Putamen (tissue), 1 donor: Measurements from ENCODE around the gene PREPL.

Source experiments
- DNase-seq: peaks from one replicate; pipeline ENCODE4 v3.0.0-alpha.2; 2016; ENCODE audit warnings: low spot score

The PREPL gene

DNA sequence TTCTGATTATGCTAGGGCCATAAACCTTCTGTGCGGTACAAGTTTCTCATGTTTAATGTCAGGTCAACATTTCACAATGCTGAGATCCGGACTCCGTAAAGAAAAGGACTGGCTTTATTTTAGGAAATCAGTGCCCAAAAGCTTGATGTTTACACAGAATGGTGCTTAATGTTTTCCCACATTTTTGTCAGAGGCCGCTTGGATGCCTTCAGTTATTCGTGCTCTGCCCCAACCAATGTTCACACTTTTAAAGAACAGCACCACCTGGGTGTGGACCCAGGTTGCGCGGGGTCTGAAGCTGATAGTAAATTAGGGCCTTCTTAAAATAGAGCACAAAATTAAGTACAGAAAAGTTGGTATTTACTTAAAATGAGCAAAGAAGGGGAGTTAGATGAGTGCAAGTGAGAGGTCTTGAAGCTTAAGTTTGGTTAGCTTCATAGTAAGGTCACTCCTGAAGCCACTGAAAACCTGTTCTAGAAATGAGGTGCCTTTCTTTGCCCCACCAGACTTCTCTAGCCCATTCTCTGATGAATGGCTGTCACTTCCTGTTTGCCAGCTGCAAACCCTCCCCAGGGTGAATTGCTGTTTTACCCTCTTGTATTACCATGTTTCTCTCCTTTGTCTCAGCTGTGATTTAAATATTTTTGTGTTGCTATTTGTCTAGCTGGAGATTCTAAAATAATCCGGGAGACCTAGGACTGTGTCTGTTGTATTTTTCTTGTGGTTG lies 65.5 kb downstream of the PREPL start:
- DNase-seq = no peak

DNA sequence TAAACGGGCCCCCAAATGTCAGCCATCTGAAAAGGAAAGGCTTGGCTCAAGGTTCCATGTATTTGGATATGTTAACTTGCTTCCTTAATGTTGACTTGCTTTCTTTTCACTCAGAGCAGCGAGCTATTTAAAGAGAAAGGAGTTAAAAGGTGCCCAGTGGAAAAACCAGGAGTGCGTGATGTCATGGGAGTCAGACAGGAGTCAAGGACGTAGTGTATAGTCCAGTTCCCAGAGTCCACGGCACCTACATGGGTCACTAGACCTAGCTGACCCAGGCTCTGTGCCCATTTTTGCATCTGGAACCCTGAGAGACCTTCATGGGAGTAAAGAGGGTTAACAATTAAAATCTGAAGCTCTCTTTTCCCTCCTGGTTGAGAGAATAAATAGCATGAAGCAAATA lies 66.2 kb downstream of the PREPL start:
- no peak for DNase-seq

DNA sequence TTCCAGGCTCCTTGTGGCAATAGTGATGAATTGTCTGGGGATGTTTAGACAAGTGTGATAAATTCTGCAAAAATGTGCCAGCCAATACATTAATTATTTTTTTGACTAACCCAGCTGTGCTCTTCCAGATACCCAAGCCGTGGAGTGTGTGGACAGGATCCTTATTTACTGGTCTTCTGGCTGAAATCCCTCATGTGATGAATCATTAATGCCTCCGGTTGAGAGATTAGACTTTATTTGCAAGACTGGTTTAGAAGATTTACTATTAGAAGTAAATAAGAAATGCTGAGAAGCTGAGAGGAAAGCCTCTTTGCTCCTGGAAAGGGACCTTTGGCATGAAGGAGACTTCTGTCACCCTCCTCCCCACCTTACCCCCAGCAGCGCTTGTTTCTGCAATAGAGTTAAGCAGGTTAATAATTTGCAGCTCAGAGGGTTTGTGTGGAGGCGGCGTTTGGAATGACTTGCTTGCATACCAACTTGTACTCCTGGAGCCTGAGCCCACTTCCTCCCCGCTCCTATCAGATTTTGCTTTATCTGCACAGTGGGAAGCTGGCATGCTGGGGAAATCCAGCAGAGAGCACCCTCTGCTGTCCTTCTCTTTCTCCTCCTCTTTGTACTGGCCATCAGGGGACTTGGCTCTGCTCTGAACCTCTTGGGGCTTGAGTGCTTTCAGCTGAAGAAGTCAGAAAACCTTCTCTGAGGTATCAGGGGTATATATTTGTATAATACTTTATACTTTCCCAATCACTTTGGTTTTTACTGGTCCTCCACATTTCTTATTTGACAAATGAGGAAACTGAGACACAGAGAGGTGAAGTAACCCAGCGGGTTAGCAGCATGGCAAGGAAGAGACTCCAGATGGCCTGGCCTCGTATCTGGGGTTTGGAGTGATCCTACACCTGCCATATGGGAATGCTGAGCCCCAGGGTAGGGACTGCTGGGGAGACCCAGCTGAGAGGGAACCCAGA lies 69.7 kb downstream of the PREPL start:
- peak; percentile 86 for DNase-seq

DNA sequence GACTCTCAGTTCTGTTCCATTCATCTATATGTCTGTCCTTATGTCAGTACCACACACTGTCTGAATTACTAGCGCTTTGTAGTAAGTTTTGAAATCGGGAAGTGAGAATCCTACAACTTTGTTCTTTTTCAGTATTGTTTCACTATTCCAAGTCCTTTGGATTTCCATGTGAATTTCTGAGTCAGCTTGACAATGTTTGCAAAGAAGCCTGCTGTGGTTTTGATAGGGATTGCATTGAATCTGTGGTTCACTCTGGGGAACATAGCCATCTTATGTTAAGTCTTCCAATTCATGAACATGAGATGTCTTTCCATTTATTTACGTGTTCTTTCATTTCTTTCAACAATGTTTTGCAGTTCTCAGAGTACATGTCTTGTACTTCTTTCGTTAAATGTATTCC lies 71.0 kb downstream of the PREPL start:
- no peak for DNase-seq

DNA sequence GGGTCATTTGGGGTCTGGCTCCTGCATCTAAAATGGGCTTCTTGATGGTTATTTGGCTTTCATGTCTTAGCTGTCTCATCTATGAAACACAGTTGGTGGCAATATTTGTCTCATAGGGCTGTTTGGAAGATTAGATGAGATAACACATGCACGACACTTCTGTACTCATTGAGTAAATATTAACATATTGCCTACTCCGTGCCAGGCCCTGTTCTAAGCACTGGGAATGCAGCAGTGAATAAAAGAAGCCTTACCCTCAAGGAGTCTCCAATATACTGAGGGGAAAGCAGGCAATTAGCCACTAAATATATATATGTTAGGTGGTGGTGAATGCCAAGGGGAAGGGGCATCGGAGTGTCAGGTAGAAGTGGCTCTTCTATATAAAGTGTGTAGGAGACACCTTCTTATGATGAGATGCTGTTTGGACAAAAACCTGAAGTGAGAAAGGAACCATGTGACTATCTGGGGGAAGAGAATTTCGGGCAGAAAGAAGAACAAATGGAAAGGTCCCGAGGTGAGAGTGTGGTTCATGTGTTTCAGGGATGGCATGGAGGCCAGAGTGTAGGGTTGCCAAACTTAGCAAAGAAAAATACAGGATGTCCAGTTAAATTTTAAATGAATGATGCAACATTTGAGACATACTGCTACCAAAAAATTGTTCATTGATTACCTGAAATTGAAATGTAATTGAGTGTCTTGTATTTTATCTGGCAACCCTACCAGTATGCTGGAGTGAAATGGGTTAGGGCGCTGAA lies 74.2 kb downstream of the PREPL start:
- DNase-seq = no peak

DNA sequence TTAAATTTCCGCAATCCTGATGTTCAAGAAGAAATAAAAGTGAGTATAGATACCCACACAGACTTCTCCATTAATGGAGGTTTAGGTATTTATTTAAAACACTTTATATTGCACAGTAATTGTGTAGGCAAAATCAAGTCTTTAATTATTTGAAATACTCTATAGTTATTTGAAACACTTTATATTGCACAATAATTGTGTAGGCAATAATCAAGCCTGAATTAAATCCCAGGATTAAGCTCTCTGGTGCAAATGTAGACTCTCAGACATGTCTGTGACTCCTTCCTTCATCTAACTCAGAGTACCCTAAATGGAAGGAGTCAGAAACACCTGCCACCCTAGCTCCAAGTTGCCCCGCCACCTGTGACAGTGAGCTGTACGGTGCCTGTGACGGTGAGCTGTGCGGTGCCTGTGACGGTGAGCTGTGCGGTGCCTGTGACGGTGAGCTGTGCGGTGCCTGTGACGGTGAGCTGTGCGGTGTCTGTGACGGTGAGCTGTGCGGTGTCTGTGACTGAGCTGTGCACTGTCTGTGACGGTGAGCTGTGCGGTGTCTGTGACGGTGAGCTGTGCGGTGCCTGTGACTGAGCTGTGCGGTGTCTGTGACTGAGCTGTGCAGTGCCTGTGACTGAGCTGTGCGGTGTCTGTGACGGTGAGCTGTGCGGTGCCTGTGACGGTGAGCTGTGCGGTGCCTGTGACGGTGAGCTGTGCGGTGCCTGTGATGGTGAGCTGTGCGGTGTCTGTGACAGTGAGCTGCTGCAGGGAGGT lies 75.0 kb downstream of the PREPL start:
- no peak for DNase-seq

DNA sequence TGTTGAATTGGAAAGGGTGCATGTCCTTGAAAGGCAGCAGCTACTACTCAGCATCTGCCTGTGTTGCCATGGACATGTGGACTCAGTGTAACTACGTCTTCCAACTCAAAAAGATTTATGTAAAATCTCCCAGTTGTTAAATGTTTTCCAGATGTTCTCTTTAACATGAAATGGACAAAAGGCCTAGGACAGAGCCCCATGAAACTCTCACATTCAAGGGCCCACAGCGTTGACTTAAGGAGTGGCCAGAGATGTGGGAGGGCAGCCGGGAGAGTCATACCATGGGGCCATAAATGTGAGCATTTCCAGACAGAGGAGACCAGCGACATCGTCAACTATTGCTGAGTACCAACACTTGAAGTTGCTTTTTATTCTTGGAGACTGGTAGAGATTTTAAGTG lies 76.1 kb downstream of the PREPL start:
- no peak for DNase-seq

DNA sequence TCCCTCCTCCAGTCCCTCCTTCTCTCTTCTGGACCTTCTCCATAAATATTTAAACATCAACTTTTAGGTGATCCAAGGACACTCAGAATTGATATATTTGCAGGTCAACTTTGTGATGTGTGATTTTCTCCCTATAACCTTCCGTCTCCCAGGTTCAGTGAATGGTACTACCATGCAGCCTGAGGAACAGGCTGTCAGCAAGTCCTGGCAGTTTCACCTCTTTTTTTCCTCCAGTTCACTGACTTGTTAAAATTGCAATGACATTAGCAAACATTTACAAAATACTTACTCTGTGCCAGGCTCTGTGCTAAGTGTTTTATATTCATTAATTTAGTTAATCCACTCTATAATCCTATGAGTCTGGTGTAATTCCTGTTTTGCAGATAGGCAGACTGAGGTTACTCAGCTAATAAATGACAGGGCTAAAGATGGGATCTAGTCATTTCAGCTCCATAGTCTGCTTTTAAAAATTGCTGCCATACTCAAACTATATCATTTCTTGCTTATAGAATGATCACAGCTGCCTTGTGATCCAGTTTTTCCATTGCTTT lies 78.1 kb downstream of the PREPL start:
- no peak for DNase-seq

DNA sequence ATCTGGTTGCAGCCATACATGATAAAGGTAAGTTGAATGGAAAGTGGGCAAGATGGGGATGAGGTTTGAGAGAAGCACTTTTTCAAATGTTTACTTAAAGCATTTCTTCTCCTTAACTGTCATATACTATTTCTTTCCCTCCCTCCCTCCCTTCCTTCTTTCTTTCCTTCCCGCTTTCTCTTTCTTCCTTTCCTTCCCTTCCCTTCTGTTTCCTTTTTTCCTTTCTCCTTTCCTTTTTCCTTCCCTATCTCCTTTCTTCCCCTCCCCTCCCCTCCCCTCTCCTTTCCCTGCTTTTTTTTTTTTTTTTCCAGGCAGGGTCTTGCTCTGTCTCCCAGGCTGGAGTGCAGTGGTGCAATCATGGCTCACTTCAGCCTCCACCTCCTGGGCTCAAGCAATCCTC lies 80.4 kb downstream of the PREPL start:
- DNase-seq = no peak

DNA sequence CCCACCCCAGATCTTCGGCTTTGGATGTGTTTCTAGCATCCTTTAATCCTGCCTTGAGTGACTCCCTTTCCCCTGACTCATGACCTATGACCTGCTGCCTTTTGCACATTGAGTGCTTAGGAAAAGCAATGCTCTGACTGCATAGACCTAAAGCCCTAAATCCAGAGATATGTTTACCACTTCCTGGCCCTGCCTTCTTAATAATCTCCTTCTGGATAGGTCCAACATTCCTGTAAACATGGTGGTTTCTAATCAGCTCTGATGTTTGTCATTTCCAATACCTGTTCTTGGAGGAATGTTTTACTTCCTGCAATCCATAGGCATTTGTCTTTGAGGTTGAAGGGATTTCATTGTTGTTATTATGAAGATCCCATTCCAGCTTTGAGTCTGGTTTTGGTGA lies 83.8 kb downstream of the PREPL start:
- DNase-seq = no peak

DNA sequence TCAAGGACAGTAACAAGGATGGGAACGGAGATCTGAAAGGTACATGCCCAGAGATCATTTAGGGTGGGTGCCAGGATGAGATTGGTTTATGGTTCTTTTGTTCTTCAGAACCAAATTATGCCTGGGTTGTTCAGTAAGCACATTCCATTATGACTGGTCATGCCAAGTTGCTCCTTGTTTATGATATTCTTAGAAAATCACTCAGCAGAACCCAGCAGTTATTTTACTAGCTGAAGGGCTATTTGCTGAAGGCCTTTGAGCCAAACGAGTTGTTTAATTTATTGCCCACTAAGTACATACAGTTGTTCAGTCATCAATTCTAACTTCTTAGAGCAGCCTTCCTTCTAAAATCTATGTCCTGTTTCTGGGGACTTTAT lies 85.4 kb downstream of the PREPL start:
- DNase-seq = no peak

DNA sequence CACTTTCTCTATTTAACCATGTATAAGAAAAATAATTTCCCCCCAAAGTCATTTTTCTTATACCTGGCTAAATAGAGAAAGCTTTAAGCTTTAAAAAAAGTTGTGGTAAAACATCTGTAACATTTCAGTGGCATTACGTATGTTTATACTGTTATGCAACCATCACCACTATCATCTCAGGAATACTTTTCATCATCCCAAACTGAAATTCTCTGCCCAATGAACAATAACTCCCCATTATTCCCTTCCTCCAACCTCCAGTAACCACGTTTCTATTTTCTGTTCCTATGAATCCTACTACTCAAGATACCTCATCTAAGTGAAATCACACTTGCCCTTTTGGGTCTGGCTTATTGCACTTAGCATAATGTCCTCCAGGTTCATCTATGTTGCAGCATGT lies 87.7 kb downstream of the PREPL start:
- no peak for DNase-seq

DNA sequence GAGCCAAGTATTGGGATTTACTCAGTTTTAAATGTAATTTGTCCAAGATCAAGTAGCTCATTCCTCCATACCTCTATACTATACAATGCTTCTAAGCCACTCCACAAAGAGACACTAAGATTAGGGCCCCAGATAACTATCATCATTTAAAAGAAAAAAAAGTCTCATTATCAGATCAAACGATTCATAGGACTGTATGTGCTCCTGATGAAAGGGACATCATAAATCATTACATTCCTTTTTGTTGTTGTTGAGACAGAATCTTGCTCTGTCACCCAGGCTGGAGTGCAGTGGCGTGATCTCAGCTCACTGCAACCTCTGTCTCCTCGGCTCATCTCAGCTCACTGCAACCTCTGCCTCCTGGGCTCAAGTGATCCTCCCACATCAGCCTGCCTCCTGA lies 88.2 kb downstream of the PREPL start:
- no peak for DNase-seq

DNA sequence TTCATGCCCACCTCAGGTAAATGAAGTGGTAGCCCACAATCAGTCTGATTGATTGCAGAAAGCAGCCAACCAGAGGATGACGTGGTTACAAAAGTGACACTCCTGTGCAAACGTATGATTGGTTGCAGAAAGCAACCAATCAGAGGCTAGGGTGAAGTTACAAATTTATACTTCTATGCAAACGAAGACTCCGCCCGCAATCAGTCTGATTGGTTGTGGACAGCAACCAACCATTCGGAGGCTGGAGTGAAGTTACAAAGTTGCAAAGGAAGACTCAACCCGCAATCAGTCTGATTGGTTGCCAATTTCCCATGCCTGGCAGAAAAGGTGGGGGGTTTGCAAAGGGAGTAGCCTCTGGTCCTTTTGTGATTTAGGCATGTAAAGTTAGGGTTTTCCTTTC lies 90.0 kb downstream of the PREPL start:
- DNase-seq = no peak

DNA sequence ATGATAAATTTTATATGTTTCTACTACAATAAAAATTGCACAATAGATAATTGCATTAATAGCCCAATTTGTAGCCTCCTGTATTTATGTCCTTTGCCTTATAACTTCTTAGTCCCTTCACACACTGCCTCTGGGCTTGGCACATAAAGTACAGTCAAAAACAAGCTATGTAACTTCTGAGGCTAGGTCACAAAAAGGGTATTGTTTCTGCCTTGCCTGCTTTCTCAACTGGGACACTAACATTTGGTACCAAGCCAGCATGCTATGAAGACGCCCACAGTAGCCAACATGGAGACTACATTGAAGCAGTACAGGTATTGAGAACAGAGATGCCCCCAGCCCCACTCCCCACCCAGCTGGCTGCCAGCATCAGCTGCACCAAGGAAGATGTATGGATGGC lies 91.5 kb downstream of the PREPL start:
- DNase-seq = peak; percentile 63

DNA sequence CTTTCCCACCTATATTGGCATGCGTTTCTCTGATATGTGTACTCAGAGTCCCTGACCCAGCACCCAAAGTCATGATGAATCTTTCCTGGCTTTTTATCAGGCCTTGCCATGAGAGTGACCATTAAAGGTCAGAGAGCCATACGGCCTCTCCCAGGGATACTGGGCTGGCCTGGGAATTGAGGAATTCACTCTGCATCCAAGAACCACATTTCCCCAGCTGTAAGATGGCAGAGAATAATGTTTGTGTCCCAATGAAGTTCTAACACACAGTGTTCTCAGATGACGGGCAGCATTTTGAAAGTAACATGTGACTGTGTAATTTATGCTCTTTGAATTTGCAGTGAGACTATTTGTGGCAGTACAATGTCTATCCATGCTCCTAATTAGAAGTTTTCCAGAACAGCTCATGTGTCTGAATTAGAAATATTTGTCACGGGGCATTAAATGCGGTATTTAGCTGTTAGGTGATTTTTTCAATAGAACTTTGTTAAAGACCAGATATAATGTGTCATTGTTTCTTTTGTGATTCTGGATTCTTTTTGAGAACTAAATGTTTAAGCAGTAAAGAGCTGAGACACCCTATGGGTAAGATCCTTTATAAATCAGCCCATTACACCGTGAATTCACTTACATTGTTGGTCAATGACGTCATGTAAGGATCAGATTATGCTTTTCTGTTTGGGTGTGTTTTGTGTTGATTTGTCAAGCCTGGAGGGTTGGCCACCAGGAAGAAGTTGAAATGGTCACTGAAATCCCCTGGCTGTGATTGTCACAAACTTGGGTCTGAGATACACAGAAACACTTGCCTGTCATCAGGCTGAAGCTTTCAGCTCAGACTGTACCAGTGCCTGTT lies 93.3 kb downstream of the PREPL start:
- peak; percentile 26 for DNase-seq
